ENCODE results near the gene C5orf22.

DNA sequence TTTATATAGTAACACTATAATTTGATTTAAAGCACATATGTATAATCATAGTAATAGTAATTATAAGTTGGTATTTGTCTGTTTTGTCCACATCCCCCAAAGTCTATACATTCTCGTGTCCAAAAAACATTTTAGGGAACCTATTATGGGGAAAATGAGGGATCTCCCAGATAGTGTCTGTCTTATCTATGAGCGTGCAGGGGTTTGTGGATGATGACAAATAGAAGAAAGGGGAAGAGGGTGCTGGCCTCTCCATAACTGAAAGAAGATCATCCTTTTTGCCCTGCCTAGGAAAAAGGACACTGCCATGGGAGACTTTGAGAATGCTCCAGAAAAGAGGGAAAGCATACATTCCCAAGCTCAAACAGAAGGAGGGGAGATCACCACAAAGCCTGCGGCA is 45.3 kb downstream of the C5orf22 start:
- TF ChIP-seq, protein P1, sequence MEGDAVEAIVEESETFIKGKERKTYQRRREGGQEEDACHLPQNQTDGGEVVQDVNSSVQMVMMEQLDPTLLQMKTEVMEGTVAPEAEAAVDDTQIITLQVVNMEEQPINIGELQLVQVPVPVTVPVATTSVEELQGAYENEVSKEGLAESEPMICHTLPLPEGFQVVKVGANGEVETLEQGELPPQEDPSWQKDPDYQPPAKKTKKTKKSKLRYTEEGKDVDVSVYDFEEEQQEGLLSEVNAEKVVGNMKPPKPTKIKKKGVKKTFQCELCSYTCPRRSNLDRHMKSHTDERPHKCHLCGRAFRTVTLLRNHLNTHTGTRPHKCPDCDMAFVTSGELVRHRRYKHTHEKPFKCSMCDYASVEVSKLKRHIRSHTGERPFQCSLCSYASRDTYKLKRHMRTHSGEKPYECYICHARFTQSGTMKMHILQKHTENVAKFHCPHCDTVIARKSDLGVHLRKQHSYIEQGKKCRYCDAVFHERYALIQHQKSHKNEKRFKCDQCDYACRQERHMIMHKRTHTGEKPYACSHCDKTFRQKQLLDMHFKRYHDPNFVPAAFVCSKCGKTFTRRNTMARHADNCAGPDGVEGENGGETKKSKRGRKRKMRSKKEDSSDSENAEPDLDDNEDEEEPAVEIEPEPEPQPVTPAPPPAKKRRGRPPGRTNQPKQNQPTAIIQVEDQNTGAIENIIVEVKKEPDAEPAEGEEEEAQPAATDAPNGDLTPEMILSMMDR (IDR thresholded peaks at IDR 0.05 in 2 of 3, conservative IDR thresholded peaks at IDR 0.05 in 1 of 3; ENCODE audit: control insufficient read depth in 2 of 3, extremely low read depth in 1 of 3, insufficient read depth in 1 of 3, low read depth in 3 of 3, low read length in 3 of 3) = no peak
- TF ChIP-seq POLR2A (IDR thresholded peaks at IDR 0.05; ENCODE audit: low read depth, low read length) = no peak
- no peak for TF ChIP-seq BHLHE40 (IDR thresholded peaks at IDR 0.05; ENCODE audit: borderline replicate concordance in 1 of 2, low read depth in 2 of 2, low read length in 1 of 2)
- no peak for TF ChIP-seq POLR2AphosphoS5 (IDR thresholded peaks at IDR 0.05; ENCODE audit: low read length)
- no peak for TF ChIP-seq CEBPB (IDR thresholded peaks at IDR 0.05; ENCODE audit: borderline replicate concordance in 1 of 2, low read depth in 2 of 2, low read length in 2 of 2)
